Measurements from ENCODE around the gene SPATA22.

- no peak for TF ChIP-seq CTCF (IDR thresholded peaks at IDR 0.05; ENCODE audit: low read length)
- no peak for TF ChIP-seq EZH2 (IDR thresholded peaks at IDR 0.05; ENCODE audit: borderline replicate concordance, low read length)
Measured at GRCh38 chr17:3474212-3474611, 2.6 kb upstream of the SPATA22 start.

Data from OCI-LY1 (cell line).